HG02763 (cell line): ENCODE measurements around the gene SAMD11.

ENCODE experiments used
- ATAC-seq: cut with Tn5 transposase; IDR thresholded peaks from one replicate; pipeline ENCODE4 v1.9.1; 2021; ENCODE audit warnings: mild to moderate bottlenecking, moderate library complexity; ENCODE audit not compliant: unreplicated experiment

SAMD11 gene

GRCh38 chr1:962381-963300 is 38.9 kb downstream of the SAMD11 start:
- ATAC-seq = no peak

- no peak for ATAC-seq
Measured at GRCh38 chr1:963301-963651, 39.6 kb downstream of the SAMD11 start.

GRCh38 chr1:963746-964525 is 40.2 kb downstream of the SAMD11 start:
- ATAC-seq = no peak

GRCh38 chr1:964691-965525 is 41.2 kb downstream of the SAMD11 start:
- no peak for ATAC-seq

GRCh38 chr1:965526-966134 is 41.9 kb downstream of the SAMD11 start:
- no peak for ATAC-seq

GRCh38 chr1:966135-966703 is 42.5 kb downstream of the SAMD11 start, which contains the start of gene PLEKHN1:
TSS of gene PLEKHN1 (plus strand) at chr1:966482. CDS start at chr1:966532, 50 bp downstream.
- ATAC-seq = no peak

GRCh38 chr1:966704-967300 is 43.1 kb downstream of the SAMD11 start:
- ATAC-seq = peak; percentile 63

GRCh38 chr1:967466-968343 is 44.0 kb downstream of the SAMD11 start:
- no peak for ATAC-seq

- no peak for ATAC-seq
Measured at GRCh38 chr1:969260-969855, 45.6 kb downstream of the SAMD11 start.

- ATAC-seq = no peak
Measured at GRCh38 chr1:970242-970972, 46.7 kb downstream of the SAMD11 start.

- no peak for ATAC-seq
Measured at GRCh38 chr1:970973-971730, 47.4 kb downstream of the SAMD11 start.

GRCh38 chr1:971751-972506 is 48.2 kb downstream of the SAMD11 start:
- ATAC-seq = no peak

- ATAC-seq = no peak
Measured at GRCh38 chr1:972726-973458, 49.2 kb downstream of the SAMD11 start.

GRCh38 chr1:973459-974292 is 50.0 kb downstream of the SAMD11 start:
- ATAC-seq = no peak

GRCh38 chr1:974293-974640 is 50.5 kb downstream of the SAMD11 start:
- no peak for ATAC-seq
